OCI-LY1 (cell line): ENCODE measurements around the gene FEM1A.

Source experiments
- H2AFZ ChIP-seq: fragments of 200-600 bp; sonication (generic), shearing (Covaris generic); 2 replicates; pipeline ENCODE4 v1.6.0; 2014; ENCODE audit warnings: antibody characterized with exemption, mild to moderate bottlenecking, low read length
- H3F3A ChIP-seq: fragments of 200-600 bp; sonication (generic), shearing (Covaris generic); 2 replicates; pipeline ENCODE4 v1.6.0; 2014; ENCODE audit warnings: mild to moderate bottlenecking, antibody characterized with exemption, low read length, moderate library complexity; ENCODE audit not compliant: insufficient read depth
- H3K27ac ChIP-seq: fragments of 200-600 bp; sonication (generic); 2 replicates; pipeline ENCODE4 v1.5.1; 2014; ENCODE audit warnings: low read length, mixed run types, mild to moderate bottlenecking, low read depth; ENCODE audit not compliant: poor library complexity, severe bottlenecking
- H3K27me3 ChIP-seq: fragments of 200-600 bp; sonication (generic); 2 replicates; pipeline ENCODE4 v1.6.0; 2014; ENCODE audit warnings: antibody characterized with exemption, mild to moderate bottlenecking, low read length, moderate library complexity; ENCODE audit not compliant: insufficient read depth
- H3K36me3 ChIP-seq: fragments of 200-600 bp; sonication (generic); 2 replicates; pipeline ENCODE4 v1.6.1; 2014; ENCODE audit warnings: mild to moderate bottlenecking, antibody characterized with exemption, low read length, moderate library complexity, mixed read lengths; ENCODE audit not compliant: insufficient read depth
- H3K4me1 ChIP-seq: fragments of 200-600 bp; sonication (generic); 2 replicates; pipeline ENCODE4 v1.5.1; 2014; ENCODE audit warnings: mild to moderate bottlenecking, low read length, moderate library complexity; ENCODE audit not compliant: insufficient read depth, severe bottlenecking
- H3K4me2 ChIP-seq: fragments of 200-600 bp; sonication (generic), shearing (Covaris generic); 2 replicates; pipeline ENCODE4 v1.6.1; 2014; ENCODE audit warnings: low read length
- H3K4me3 ChIP-seq: fragments of 200-600 bp; sonication (generic); 2 replicates; pipeline ENCODE4 v1.5.1; 2014; ENCODE audit warnings: low read length, low read depth, mild to moderate bottlenecking, mixed read lengths; ENCODE audit not compliant: poor library complexity, severe bottlenecking
- H3K79me2 ChIP-seq: fragments of 200-600 bp; shearing (Covaris generic); 2 replicates; pipeline ENCODE4 v1.6.1; 2016; ENCODE audit warnings: mixed run types, low read length, mixed read lengths; ENCODE audit not compliant: insufficient read depth
- H3K9ac ChIP-seq: fragments of 200-600 bp; sonication (generic), shearing (Covaris generic); 2 replicates; pipeline ENCODE4 v1.6.1; 2014; ENCODE audit warnings: mild to moderate bottlenecking, low read length, mixed read lengths
- H3K9me2 ChIP-seq: fragments of 200-600 bp; sonication (generic), shearing (Covaris generic); 2 replicates; pipeline ENCODE4 v1.6.1; 2014; ENCODE audit warnings: low read depth, mild to moderate bottlenecking, low read length, mixed read lengths
- H3K9me3 ChIP-seq: fragments of 200-600 bp; shearing (Covaris generic); 2 replicates; pipeline ENCODE4 v1.6.1; 2014; ENCODE audit warnings: low read length, mixed read lengths
- H4K20me1 ChIP-seq: fragments of 200-600 bp; sonication (generic), shearing (Covaris generic); 2 replicates; pipeline ENCODE4 v1.6.0; 2016; ENCODE audit warnings: mild to moderate bottlenecking, low read length; ENCODE audit not compliant: insufficient read depth
- CTCF ChIP-seq: fragments of 200-600 bp; sonication (generic), shearing (Covaris generic); IDR thresholded peaks from 2 replicates; pipeline ENCODE4 v1.5.1; 2017; ENCODE audit warnings: mild to moderate bottlenecking, antibody characterized with exemption, low read length, moderate library complexity, mixed read lengths
- EZH2 ChIP-seq: fragments of 200-600 bp; sonication (generic), shearing (Covaris generic); IDR thresholded peaks from 2 replicates; pipeline ENCODE4 v1.8.0; 2017; ENCODE audit warnings: borderline replicate concordance, mixed run types, mild to moderate bottlenecking, antibody characterized with exemption, low read length, moderate library complexity, mixed read lengths

FEM1A gene

DNA sequence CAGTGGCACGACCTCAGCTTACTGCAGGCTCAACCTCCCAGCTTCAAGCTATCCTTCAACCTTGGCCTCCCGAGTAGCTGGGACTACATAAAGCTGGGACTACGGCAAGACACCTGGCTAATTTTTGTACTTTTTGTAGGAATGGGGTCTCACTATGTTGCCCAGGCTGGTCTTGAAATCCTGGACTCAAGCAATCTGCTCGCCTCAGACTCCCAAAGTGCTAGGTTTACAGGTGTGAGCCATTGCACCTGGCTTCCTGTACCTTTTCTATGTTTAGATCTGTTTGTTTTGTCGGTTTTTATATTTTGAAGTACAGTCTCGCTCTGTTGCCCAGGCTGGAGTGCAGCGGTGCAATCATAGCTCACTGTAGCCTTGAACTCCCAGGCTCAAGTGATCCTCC lies 57.5 kb downstream of the FEM1A start:
- no peaks in the 10 kb centered on the region for H4K20me1 ChIP-seq

More for the DNA sequence above, 57.5 kb downstream of the FEM1A start:
- Histone ChIP-seq H3K4me1 (peaks cover 17% of the 10 kb centered on the region), H3K79me2 (no peaks in the 10 kb centered on the region), H3K4me3 (no peak overlapping the region), H3K4me2 (no peak overlapping the region; the same call in 1 of the 2 replicates), H3F3A (no peaks in the 10 kb centered on the region), H3K9me3 (no peaks in the 10 kb centered on the region), H3K27ac (peak overlapping the region; percentile 65), H3K27me3 (no peaks in the 10 kb centered on the region), H3K9me2 (no peaks in the 10 kb centered on the region), H3K36me3 (peaks cover 19% of the 10 kb centered on the region), H2AFZ (no peak overlapping the region), H3K9ac (no peak overlapping the region)
- TF ChIP-seq EZH2, result no peak
- TF ChIP-seq CTCF, result no peak
